ENCODE measurements around the gene WHRN. TPM values are rescaled to one million over a fixed set of nuclear protein-coding genes. Genes with fewer than 3 reads are reported as not detected.

WHRN gene
- total RNA-seq, 1 donor from 2014 or later: 14.5 TPM

DNA sequence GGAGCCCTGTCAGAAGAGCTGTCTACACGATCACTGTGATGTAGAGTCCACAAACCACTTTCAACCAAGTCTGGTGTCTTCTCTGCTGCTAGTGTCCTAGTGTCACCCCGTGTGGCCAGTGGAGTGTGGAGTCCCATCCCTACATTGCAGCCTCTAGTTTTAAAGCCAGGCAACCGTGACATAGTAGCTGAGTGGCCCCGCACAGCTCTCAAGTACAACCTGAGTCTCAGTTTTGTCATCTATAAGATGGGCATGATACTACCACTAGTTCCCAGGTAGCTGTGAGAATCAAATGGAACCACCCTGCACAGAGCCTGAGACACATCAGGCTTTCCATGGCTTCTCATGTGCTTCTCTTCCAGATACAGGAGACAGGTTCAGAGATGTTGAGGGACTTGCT lies 74.3 kb downstream of the WHRN start:
- TF ChIP-seq, protein P1, sequence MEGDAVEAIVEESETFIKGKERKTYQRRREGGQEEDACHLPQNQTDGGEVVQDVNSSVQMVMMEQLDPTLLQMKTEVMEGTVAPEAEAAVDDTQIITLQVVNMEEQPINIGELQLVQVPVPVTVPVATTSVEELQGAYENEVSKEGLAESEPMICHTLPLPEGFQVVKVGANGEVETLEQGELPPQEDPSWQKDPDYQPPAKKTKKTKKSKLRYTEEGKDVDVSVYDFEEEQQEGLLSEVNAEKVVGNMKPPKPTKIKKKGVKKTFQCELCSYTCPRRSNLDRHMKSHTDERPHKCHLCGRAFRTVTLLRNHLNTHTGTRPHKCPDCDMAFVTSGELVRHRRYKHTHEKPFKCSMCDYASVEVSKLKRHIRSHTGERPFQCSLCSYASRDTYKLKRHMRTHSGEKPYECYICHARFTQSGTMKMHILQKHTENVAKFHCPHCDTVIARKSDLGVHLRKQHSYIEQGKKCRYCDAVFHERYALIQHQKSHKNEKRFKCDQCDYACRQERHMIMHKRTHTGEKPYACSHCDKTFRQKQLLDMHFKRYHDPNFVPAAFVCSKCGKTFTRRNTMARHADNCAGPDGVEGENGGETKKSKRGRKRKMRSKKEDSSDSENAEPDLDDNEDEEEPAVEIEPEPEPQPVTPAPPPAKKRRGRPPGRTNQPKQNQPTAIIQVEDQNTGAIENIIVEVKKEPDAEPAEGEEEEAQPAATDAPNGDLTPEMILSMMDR (IDR thresholded peaks at IDR 0.05): no peak
- Mint-ChIP-seq H3K36me3 (ENCODE audit: low read depth) (no peaks in the 10 kb centered on the region), H3K4me1 (no peaks in the 10 kb centered on the region), H3K27me3 (no peaks in the 10 kb centered on the region), H3K27ac (no peak overlapping the region), H3K9me3 (no peaks in the 10 kb centered on the region), H3K4me3 (no peak overlapping the region)
- DNase-seq: no peak
- ATAC-seq (ENCODE audit: low read depth): no peak
- intact Hi-C loops (cut with micrococcal nuclease): loop anchor here (10.0 kb wide), 1 partner anchor 584 kb away; no protein-coding TSS in a partner anchor
- ChIA-PET CTCF (interaction anchor here (0.9 kb wide), 1 partner anchor 161 kb away, joined by 3 read pairs; no protein-coding TSS in a partner anchor), POLR2A (no interaction called here)

DNA sequence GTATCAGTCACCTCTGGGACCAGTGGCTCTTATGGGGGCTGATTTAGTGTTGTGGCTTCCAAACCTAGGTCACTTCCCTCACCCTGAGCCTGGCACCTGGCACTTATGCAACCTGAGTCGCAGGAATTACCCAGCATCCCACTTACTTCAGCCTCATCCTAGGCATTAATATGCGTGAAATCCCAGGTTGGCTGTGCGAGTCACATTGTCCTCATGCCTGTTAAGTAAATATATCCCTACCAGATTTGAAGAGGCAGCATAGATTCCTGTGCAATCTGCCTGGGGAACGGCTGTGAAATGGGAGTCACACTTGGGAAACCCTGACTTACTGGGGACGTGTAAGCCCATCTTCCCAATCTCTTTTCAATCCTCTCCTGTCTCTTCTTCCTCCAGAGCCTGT lies 74.8 kb downstream of the WHRN start:
- intact Hi-C loops (cut with micrococcal nuclease): loop anchor here (10.0 kb wide), 1 partner anchor 584 kb away; no protein-coding TSS in a partner anchor
- no peaks in the 10 kb centered on the region for H3K4me1 Mint-ChIP-seq
- H3K36me3 Mint-ChIP-seq (ENCODE audit: low read depth): no peaks in the 10 kb centered on the region
- ChIA-PET POLR2A (no interaction called here), CTCF (no interaction called here)
- H3K27ac Mint-ChIP-seq: no peak overlapping the region
- DNase-seq: no peak
- no peaks in the 10 kb centered on the region for H3K27me3 Mint-ChIP-seq
- no peak for ATAC-seq (ENCODE audit: low read depth)
- TF ChIP-seq, protein P1 (IDR thresholded peaks at IDR 0.05): no peak
- no peak overlapping the region for H3K4me3 Mint-ChIP-seq
- no peaks in the 10 kb centered on the region for H3K9me3 Mint-ChIP-seq

DNA sequence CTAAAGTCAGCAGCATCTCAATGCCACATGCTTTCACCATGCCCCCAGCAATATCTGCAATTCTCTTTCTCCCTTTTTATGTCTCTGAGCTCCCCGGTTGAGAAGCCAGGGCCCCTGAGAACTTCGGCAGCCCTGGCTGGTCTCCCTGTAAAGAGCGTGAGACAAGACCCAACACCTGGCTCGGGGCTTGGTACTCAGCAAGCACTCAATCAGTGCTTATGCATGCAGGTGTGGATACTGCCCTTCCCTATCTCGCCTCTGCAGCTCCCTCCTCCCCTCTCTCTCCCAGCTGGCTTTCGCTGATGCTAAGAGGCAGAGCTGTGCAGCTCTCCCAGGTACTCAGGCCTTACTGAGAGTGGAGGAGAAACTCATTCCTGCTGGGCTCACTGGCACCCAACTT lies 75.8 kb downstream of the WHRN start:
- H3K36me3 Mint-ChIP-seq (ENCODE audit: low read depth): no peaks in the 10 kb centered on the region

DNA sequence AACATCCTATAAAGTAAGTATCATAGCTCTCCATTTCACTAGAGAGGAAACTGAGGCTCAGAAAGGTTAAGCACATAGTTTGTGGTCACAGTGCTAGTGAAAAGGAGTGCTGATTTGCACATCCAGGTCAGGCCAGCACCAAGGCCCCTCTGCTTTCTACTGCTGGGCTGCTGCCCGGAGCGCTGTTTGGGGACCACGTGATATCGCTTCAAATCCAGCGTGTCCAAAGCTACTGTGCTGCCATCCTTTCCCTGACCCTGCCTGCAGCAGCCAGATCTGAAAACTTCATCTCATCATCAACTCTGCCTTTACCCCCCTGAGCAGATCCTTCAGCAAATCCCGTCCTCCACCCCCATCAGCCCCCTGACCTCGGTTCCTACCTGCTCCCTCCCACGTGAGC lies 76.8 kb downstream of the WHRN start:
- CTCF ChIA-PET: interaction anchor here (1.1 to 2.1 kb wide), 2 partner anchors 23 to 225 kb away, joined by 5 to 7 read pairs; no protein-coding TSS in a partner anchor
- intact Hi-C loops (cut with micrococcal nuclease): no loop called here
- POLR2A ChIA-PET: no interaction called here
- TF ChIP-seq, protein P1 (IDR thresholded peaks at IDR 0.05): no peak
- no peak for DNase-seq
- no peak for ATAC-seq (ENCODE audit: low read depth)
- no peaks in the 10 kb centered on the region for H3K9me3 Mint-ChIP-seq
- H3K4me1 Mint-ChIP-seq: no peaks in the 10 kb centered on the region
- H3K36me3 Mint-ChIP-seq (ENCODE audit: low read depth): no peaks in the 10 kb centered on the region
- H3K27ac Mint-ChIP-seq: no peak overlapping the region
- H3K4me3 Mint-ChIP-seq: no peak overlapping the region
- H3K27me3 Mint-ChIP-seq: no peaks in the 10 kb centered on the region

More for the DNA sequence above, 75.8 kb downstream of the WHRN start:
- no peaks in the 10 kb centered on the region for H3K9me3 Mint-ChIP-seq
- H3K4me1 Mint-ChIP-seq: no peaks in the 10 kb centered on the region
- ChIA-PET CTCF (interaction anchor here (2.1 kb wide), 1 partner anchor 24 kb away, joined by 7 read pairs; no protein-coding TSS in a partner anchor), POLR2A (no interaction called here)
- no peaks in the 10 kb centered on the region for H3K27me3 Mint-ChIP-seq
- intact Hi-C loops (cut with micrococcal nuclease): no loop called here
- TF ChIP-seq, protein P1 (IDR thresholded peaks at IDR 0.05): no peak
- ATAC-seq (ENCODE audit: low read depth) (no peak), DNase-seq (no peak)
- H3K4me3 Mint-ChIP-seq: no peak overlapping the region
- H3K27ac Mint-ChIP-seq: no peak overlapping the region

DNA sequence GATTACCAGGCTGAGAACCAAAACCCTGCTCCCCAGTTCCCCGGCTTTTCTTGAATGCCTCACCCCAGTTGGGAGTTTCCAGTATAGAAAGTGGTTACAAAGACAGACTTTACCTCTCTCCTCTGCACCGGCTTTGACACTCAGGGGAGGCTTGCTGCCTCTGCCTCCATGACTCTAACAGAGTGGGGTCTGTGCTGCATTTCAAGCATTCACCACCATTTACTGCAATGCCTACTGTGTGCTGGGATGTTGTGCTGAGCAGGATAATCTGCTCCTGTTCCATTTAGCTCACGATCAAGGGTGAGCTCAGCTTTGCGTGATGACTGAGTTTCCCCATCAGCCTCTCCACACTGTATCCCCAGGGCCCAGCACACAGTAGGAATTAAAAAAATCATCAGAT lies 77.6 kb downstream of the WHRN start:
- CTCF ChIA-PET: interaction anchor here (1.1 kb wide), 1 partner anchor 226 kb away, joined by 5 read pairs; no protein-coding TSS in a partner anchor
- DNase-seq: no peak
- Mint-ChIP-seq H3K9me3 (no peaks in the 10 kb centered on the region), H3K36me3 (ENCODE audit: low read depth) (no peaks in the 10 kb centered on the region), H3K27ac (no peak overlapping the region), H3K27me3 (no peaks in the 10 kb centered on the region), H3K4me1 (no peaks in the 10 kb centered on the region), H3K4me3 (no peak overlapping the region)
- TF ChIP-seq, protein P1 (IDR thresholded peaks at IDR 0.05): no peak
- POLR2A ChIA-PET: no interaction called here
- no peak for ATAC-seq (ENCODE audit: low read depth)
- intact Hi-C loops (cut with micrococcal nuclease): no loop called here

All from activated B cell treated with CpG ODN at 0.5 μM for 24 hours (primary cell).